ENCODE data around the gene THOC6. TPM values are rescaled to one million over a fixed set of nuclear protein-coding genes. Genes with fewer than 3 reads are reported as not detected.
A peak's percentile ranks its signal among the peaks of the same experiment; 100 is the strongest.

THOC6 gene
- total RNA-seq, 2 experiments from 2014 or later = 12.0 to 12.9 TPM

GRCh38 chr16:3058139-3059030, 34.5 kb downstream of the THOC6 start:
- Mint-ChIP-seq H3K27ac (peak overlapping the region; percentile 61), H3K27me3 (no peaks in the 10 kb centered on the region), H3K36me3 (ENCODE audit: low read depth) (peaks cover 25% of the 10 kb centered on the region), H3K9me3 (no peaks in the 10 kb centered on the region), H3K4me3 (peak overlapping the region; percentile 95), H3K4me1 (ENCODE audit: low read depth) (peaks cover 59% of the 10 kb centered on the region)
- Histone ChIP-seq H3K36me3 (ENCODE audit: insufficient read depth, low read length) (peaks cover 3% of the 10 kb centered on the region), H3K4me3 (ENCODE audit: low read length) (peak overlapping the region; percentile 87), H3K27me3 (ENCODE audit: control insufficient read depth in 1 of 2, insufficient read depth in 2 of 2, low read length in 2 of 2) (no peaks in the 10 kb centered on the region), H3K9me3 (ENCODE audit: control insufficient read depth in 1 of 2, insufficient read depth in 1 of 2, low read length in 2 of 2) (no peaks in the 10 kb centered on the region), H3K27ac (ENCODE audit: low read depth in 1 of 2, low read length in 2 of 2) (peak overlapping the region; percentile 72 to 74), H3K4me1 (ENCODE audit: insufficient read depth, low read length) (peaks cover 76% of the 10 kb centered on the region)
- ChIA-PET CTCF (interaction anchor here (0.7 to 3.1 kb wide), 24 partner anchors 10 to 225 kb away, joined by 3 to 62 read pairs (median 5); partner anchors contain the start of genes TNFRSF12A and ZNF213), POLR2A (interaction anchor here (0.6 to 5.4 kb wide), 16 partner anchors 10 to 110 kb away, joined by 3 to 70 read pairs (median 4); partner anchors contain the start of genes ZNF205 and ZNF213)
- ATAC-seq (ENCODE audit: poor library complexity) = peak; percentile 59
- intact Hi-C loops (cut with DNase I, micrococcal nuclease) = loop anchor here (1.0 to 5.0 kb wide), 6 partner anchors 36 to 108 kb away; no protein-coding TSS in a partner anchor
- peak in 12 of 14 experiments; percentile 36 to 80 (median 51) for DNase-seq
- TF ChIP-seq, protein P1, sequence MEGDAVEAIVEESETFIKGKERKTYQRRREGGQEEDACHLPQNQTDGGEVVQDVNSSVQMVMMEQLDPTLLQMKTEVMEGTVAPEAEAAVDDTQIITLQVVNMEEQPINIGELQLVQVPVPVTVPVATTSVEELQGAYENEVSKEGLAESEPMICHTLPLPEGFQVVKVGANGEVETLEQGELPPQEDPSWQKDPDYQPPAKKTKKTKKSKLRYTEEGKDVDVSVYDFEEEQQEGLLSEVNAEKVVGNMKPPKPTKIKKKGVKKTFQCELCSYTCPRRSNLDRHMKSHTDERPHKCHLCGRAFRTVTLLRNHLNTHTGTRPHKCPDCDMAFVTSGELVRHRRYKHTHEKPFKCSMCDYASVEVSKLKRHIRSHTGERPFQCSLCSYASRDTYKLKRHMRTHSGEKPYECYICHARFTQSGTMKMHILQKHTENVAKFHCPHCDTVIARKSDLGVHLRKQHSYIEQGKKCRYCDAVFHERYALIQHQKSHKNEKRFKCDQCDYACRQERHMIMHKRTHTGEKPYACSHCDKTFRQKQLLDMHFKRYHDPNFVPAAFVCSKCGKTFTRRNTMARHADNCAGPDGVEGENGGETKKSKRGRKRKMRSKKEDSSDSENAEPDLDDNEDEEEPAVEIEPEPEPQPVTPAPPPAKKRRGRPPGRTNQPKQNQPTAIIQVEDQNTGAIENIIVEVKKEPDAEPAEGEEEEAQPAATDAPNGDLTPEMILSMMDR (IDR thresholded peaks at IDR 0.05) = no peak

GRCh38 chr16:3059041-3059722, 35.3 kb downstream of the THOC6 start:
- H3K4me3 Mint-ChIP-seq = peak overlapping the region; percentile 95
- H3K27me3 ChIP-seq (ENCODE audit: control insufficient read depth in 1 of 2, insufficient read depth in 2 of 2, low read length in 2 of 2) = no peaks in the 10 kb centered on the region
- POLR2A ChIA-PET = interaction anchor here (0.9 to 5.4 kb wide), 18 partner anchors 9 to 140 kb away, joined by 3 to 70 read pairs (median 5); partner anchors contain the start of genes ZNF213 and ZSCAN10
- ATAC-seq (ENCODE audit: poor library complexity) (peak; percentile 88), DNase-seq (peak; percentile 70 to 95 (median 86))
- H3K36me3 Mint-ChIP-seq (ENCODE audit: low read depth) = peaks cover 18% of the 10 kb centered on the region
- H3K4me3 ChIP-seq (ENCODE audit: low read length) = peak overlapping the region; percentile 87
- H3K4me1 ChIP-seq (ENCODE audit: insufficient read depth, low read length) = peaks cover 84% of the 10 kb centered on the region
- CTCF ChIA-PET = interaction anchor here (0.7 to 3.1 kb wide), 29 partner anchors 11 to 224 kb away, joined by 3 to 62 read pairs (median 5); partner anchors contain the start of genes TNFRSF12A and ZNF213
- no peaks in the 10 kb centered on the region for H3K27me3 Mint-ChIP-seq
- H3K4me1 Mint-ChIP-seq (ENCODE audit: low read depth) = peaks cover 60% of the 10 kb centered on the region
- peak overlapping the region; percentile 72 to 74 for H3K27ac ChIP-seq (ENCODE audit: low read depth in 1 of 2, low read length in 2 of 2)
- H3K27ac Mint-ChIP-seq = peak overlapping the region; percentile 83
- TF ChIP-seq, protein P1 (IDR thresholded peaks at IDR 0.05) = peak; percentile 88
- no peaks in the 10 kb centered on the region for H3K9me3 ChIP-seq (ENCODE audit: control insufficient read depth in 1 of 2, insufficient read depth in 1 of 2, low read length in 2 of 2)
- H3K9me3 Mint-ChIP-seq = no peaks in the 10 kb centered on the region
- intact Hi-C loops (cut with DNase I, micrococcal nuclease) = loop anchor here (1.0 to 5.0 kb wide), 6 partner anchors 35 to 108 kb away; no protein-coding TSS in a partner anchor
- H3K36me3 ChIP-seq (ENCODE audit: insufficient read depth, low read length) = peaks cover 3% of the 10 kb centered on the region

GRCh38 chr16:3059723-3060242, 35.9 kb downstream of the THOC6 start:
- peaks cover 84% of the 10 kb centered on the region for H3K4me1 ChIP-seq (ENCODE audit: insufficient read depth, low read length)
- intact Hi-C loops (cut with DNase I, micrococcal nuclease) = loop anchor here (1.0 to 5.0 kb wide), 6 partner anchors 35 to 107 kb away; no protein-coding TSS in a partner anchor
- H3K9me3 Mint-ChIP-seq = no peaks in the 10 kb centered on the region
- H3K27ac ChIP-seq (ENCODE audit: low read depth in 1 of 2, low read length in 2 of 2) = peak overlapping the region; percentile 64 to 74
- H3K9me3 ChIP-seq (ENCODE audit: control insufficient read depth in 1 of 2, insufficient read depth in 1 of 2, low read length in 2 of 2) = no peaks in the 10 kb centered on the region
- H3K36me3 Mint-ChIP-seq (ENCODE audit: low read depth) = peaks cover 15% of the 10 kb centered on the region
- no peak for ATAC-seq (ENCODE audit: poor library complexity)
- no peaks in the 10 kb centered on the region for H3K27me3 Mint-ChIP-seq
- TF ChIP-seq, protein P1 (IDR thresholded peaks at IDR 0.05) = no peak
- H3K4me3 ChIP-seq (ENCODE audit: low read length) = peak overlapping the region; percentile 87
- ChIA-PET POLR2A (interaction anchor here (0.9 to 5.4 kb wide), 12 partner anchors 11 to 139 kb away, joined by 3 to 70 read pairs (median 6); partner anchors contain the start of genes ZNF213 and ZSCAN10), CTCF (interaction anchor here (0.7 to 3.1 kb wide), 19 partner anchors 12 to 101 kb away, joined by 3 to 62 read pairs (median 4); partner anchors contain the start of genes TNFRSF12A and ZNF213)
- H3K4me1 Mint-ChIP-seq (ENCODE audit: low read depth) = peaks cover 64% of the 10 kb centered on the region
- no peaks in the 10 kb centered on the region for H3K27me3 ChIP-seq (ENCODE audit: control insufficient read depth in 1 of 2, insufficient read depth in 2 of 2, low read length in 2 of 2)
- peak overlapping the region; percentile 83 for H3K27ac Mint-ChIP-seq
- H3K36me3 ChIP-seq (ENCODE audit: insufficient read depth, low read length) = peaks cover 3% of the 10 kb centered on the region
- peak overlapping the region; percentile 95 for H3K4me3 Mint-ChIP-seq
- DNase-seq = no peak
